ENCODE results near the gene TRAPPC3.
A peak's percentile ranks its signal among the peaks of the same experiment; 100 is the strongest.

The TRAPPC3 gene

GRCh38 chr1:36156329-36157114 is 7.2 kb upstream of the TRAPPC3 start:
- H3K4me1 ChIP-seq: peaks cover 12% of the 10 kb centered on the region
- no peaks in the 10 kb centered on the region for H3K9me3 ChIP-seq (ENCODE audit: control insufficient read depth, low read length)
- H3K4me2 ChIP-seq (ENCODE audit: low read length): peak overlapping the region; percentile 60

GRCh38 chr1:36155408-36156328 is 6.4 kb upstream of the TRAPPC3 start, which contains the start of gene MAP7D1:
TSS of gene MAP7D1 (plus strand) at chr1:36156160. CDS start at chr1:36156418, 258 bp downstream.
- Histone ChIP-seq H2AFZ (peak within 1 kb of the TSS; percentile 80), H3K4me3 (ENCODE audit: low read depth, low read length) (peak within 1 kb of the TSS; percentile 97), H3K4me1 (peaks cover 12% of the 10 kb centered on the region), H3K4me2 (ENCODE audit: low read length) (peak within 1 kb of the TSS; percentile 90), H3K9me3 (ENCODE audit: control insufficient read depth, low read length) (no peaks in the 10 kb centered on the region), H3K36me3 (ENCODE audit: control insufficient read depth, insufficient read depth, low read length) (no peaks in the 10 kb centered on the region), H3K79me2 (peaks cover 12% of the 10 kb centered on the region), H3K27me3 (ENCODE audit: control insufficient read depth, insufficient read depth, low read length) (no peaks in the 10 kb centered on the region), H3K27ac (peak within 1 kb of the TSS; percentile 89), H3K9ac (peak within 1 kb of the TSS; percentile 61)
- TF ChIP-seq CTCF (IDR thresholded peaks at IDR 0.05): no peak

More at GRCh38 chr1:36156329-36157114, 7.2 kb upstream of the TRAPPC3 start:
- peak overlapping the region; percentile 78 for H3K4me3 ChIP-seq (ENCODE audit: low read depth, low read length)
- H3K36me3 ChIP-seq (ENCODE audit: control insufficient read depth, insufficient read depth, low read length): no peaks in the 10 kb centered on the region
- H3K27ac ChIP-seq: peak overlapping the region; percentile 69
- no peak for TF ChIP-seq CTCF (IDR thresholded peaks at IDR 0.05)
- H2AFZ ChIP-seq: peak overlapping the region; percentile 34
- peaks cover 16% of the 10 kb centered on the region for H3K79me2 ChIP-seq
- peak overlapping the region; percentile 61 for H3K9ac ChIP-seq
- H3K27me3 ChIP-seq (ENCODE audit: control insufficient read depth, insufficient read depth, low read length): no peaks in the 10 kb centered on the region

- Histone ChIP-seq H3K9me3 (ENCODE audit: control insufficient read depth, low read length) (no peaks in the 10 kb centered on the region), H3K27me3 (ENCODE audit: control insufficient read depth, insufficient read depth, low read length) (no peaks in the 10 kb centered on the region), H2AFZ (peak overlapping the region; percentile 80), H3K4me1 (peaks cover 20% of the 10 kb centered on the region), H3K9ac (peak overlapping the region; percentile 43), H3K27ac (peak overlapping the region; percentile 89), H3K4me3 (ENCODE audit: low read depth, low read length) (peak overlapping the region; percentile 97), H3K4me2 (ENCODE audit: low read length) (peak overlapping the region; percentile 90), H3K36me3 (ENCODE audit: control insufficient read depth, insufficient read depth, low read length) (no peaks in the 10 kb centered on the region), H3K79me2 (peaks cover 6% of the 10 kb centered on the region)
- TF ChIP-seq CTCF (IDR thresholded peaks at IDR 0.05): no peak
These were observed 5.6 kb upstream of the TRAPPC3 start for GRCh38 chr1:36154765-36155407.

GRCh38 chr1:36154335-36154734 is 5.0 kb upstream of the TRAPPC3 start:
- H3K27me3 ChIP-seq (ENCODE audit: control insufficient read depth, insufficient read depth, low read length): no peaks in the 10 kb centered on the region
- H3K4me1 ChIP-seq: peaks cover 23% of the 10 kb centered on the region
- H3K4me3 ChIP-seq (ENCODE audit: low read depth, low read length): no peak overlapping the region
- no peak overlapping the region for H2AFZ ChIP-seq
- H3K79me2 ChIP-seq: peaks cover 2% of the 10 kb centered on the region
- no peak overlapping the region for H3K9ac ChIP-seq
- no peaks in the 10 kb centered on the region for H3K36me3 ChIP-seq (ENCODE audit: control insufficient read depth, insufficient read depth, low read length)
- H3K4me2 ChIP-seq (ENCODE audit: low read length): no peak overlapping the region
- H3K9me3 ChIP-seq (ENCODE audit: control insufficient read depth, low read length): no peaks in the 10 kb centered on the region
- no peak overlapping the region for H3K27ac ChIP-seq
- no peak for TF ChIP-seq CTCF (IDR thresholded peaks at IDR 0.05)
